H9 (cell line): Measurements from ENCODE around the gene CCL26. TPM values are rescaled to one million over a fixed set of nuclear protein-coding genes. Genes with fewer than 3 reads are reported as not detected.

Source experiments
- DNase-seq: peaks from one replicate; pipeline ENCODE4 v3.0.0-alpha.2; 2017
- H2AFZ ChIP-seq: one replicate; pipeline ENCODE4 v1.6.1; 2013; ENCODE audit warnings: mild to moderate bottlenecking, low read length, control low read depth, moderate library complexity
- H2AK5ac ChIP-seq: 2 replicates; pipeline ENCODE4 v1.6.1; 2013; ENCODE audit warnings: low read length, control low read depth, mixed read lengths; ENCODE audit not compliant: insufficient read length
- H2BK120ac ChIP-seq: one replicate; pipeline ENCODE4 v1.6.1; 2013; ENCODE audit warnings: low read depth, mild to moderate bottlenecking, low read length, control low read depth, inconsistent platforms; ENCODE audit not compliant: poor library complexity, severe bottlenecking
- H2BK12ac ChIP-seq: 2 replicates; pipeline ENCODE4 v1.6.1; 2013; ENCODE audit warnings: low read length, control low read depth, mixed read lengths, low read depth; ENCODE audit not compliant: insufficient read length
- H2BK15ac ChIP-seq: 2 replicates; pipeline ENCODE4 v1.6.1; 2013; ENCODE audit warnings: low read depth, low read length, control low read depth
- H2BK20ac ChIP-seq: one replicate; pipeline ENCODE4 v1.6.1; 2013; ENCODE audit warnings: low read depth, mild to moderate bottlenecking, low read length, control low read depth, inconsistent platforms; ENCODE audit not compliant: poor library complexity, severe bottlenecking
- H2BK5ac ChIP-seq: 2 replicates; pipeline ENCODE4 v1.6.1; 2013; ENCODE audit warnings: low read length, control low read depth, mixed read lengths; ENCODE audit not compliant: insufficient read length
- H3K14ac ChIP-seq: 2 replicates; pipeline ENCODE4 v1.6.1; 2013; ENCODE audit warnings: low read length, control low read depth; ENCODE audit not compliant: insufficient read depth
- H3K18ac ChIP-seq: 2 replicates; pipeline ENCODE4 v1.6.1; 2013; ENCODE audit warnings: low read depth, mild to moderate bottlenecking, mixed read lengths, low read length, control low read depth; ENCODE audit not compliant: insufficient read length
- H3K23ac ChIP-seq: 2 replicates; pipeline ENCODE4 v1.6.1; 2013; ENCODE audit warnings: low read length, control low read depth, mixed read lengths, low read depth; ENCODE audit not compliant: insufficient read length
- H3K23me2 ChIP-seq: 2 replicates; pipeline ENCODE4 v1.6.1; 2013; ENCODE audit warnings: low read depth, mild to moderate bottlenecking, mixed read lengths, low read length, control low read depth; ENCODE audit not compliant: insufficient read length, poor library complexity, severe bottlenecking
- H3K27ac ChIP-seq: 2 replicates; pipeline ENCODE4 v1.5.1; 2013; ENCODE audit warnings: low read length, control low read depth, mixed read lengths, low read depth; ENCODE audit not compliant: insufficient read length
- H3K27me3 ChIP-seq: 2 replicates; pipeline ENCODE4 v1.6.1; 2013; ENCODE audit warnings: low read length, control low read depth, inconsistent platforms; ENCODE audit not compliant: insufficient read depth
- H3K4ac ChIP-seq: 2 replicates; pipeline ENCODE4 v1.6.1; 2013; ENCODE audit warnings: low read depth, mild to moderate bottlenecking, control low read depth, inconsistent platforms, low read length, moderate library complexity
- H3K4me1 ChIP-seq: 2 replicates; pipeline ENCODE4 v1.6.1; 2013; ENCODE audit warnings: low read length, control low read depth, inconsistent platforms; ENCODE audit not compliant: insufficient read depth
- H3K4me2 ChIP-seq: 2 replicates; pipeline ENCODE4 v1.6.1; 2013; ENCODE audit warnings: low read length, control low read depth, mixed read lengths; ENCODE audit not compliant: insufficient read length, insufficient read depth
- H3K56ac ChIP-seq: 2 replicates; pipeline ENCODE4 v1.6.1; 2013; ENCODE audit warnings: low read depth, mild to moderate bottlenecking, mixed read lengths, low read length, control low read depth; ENCODE audit not compliant: insufficient read length
- H3K79me1 ChIP-seq: 2 replicates; pipeline ENCODE4 v1.6.1; 2013; ENCODE audit warnings: low read depth, mild to moderate bottlenecking, moderate library complexity, low read length, control low read depth, inconsistent platforms; ENCODE audit not compliant: insufficient read depth, poor library complexity, severe bottlenecking
- H3K79me2 ChIP-seq: 2 replicates; pipeline ENCODE4 v1.6.1; 2013; ENCODE audit warnings: low read length, control low read depth, inconsistent platforms; ENCODE audit not compliant: insufficient read depth
- H3K9ac ChIP-seq: 2 replicates; pipeline ENCODE4 v1.6.1; 2013; ENCODE audit warnings: low read length, control low read depth, mixed read lengths; ENCODE audit not compliant: insufficient read length; ENCODE audit errors: extremely low read depth
- H3K9me3 ChIP-seq: one replicate; pipeline ENCODE4 v1.6.1; 2013; ENCODE audit warnings: low read depth, low read length, inconsistent platforms; ENCODE audit not compliant: control insufficient read depth
- H3T11ph ChIP-seq: one replicate; pipeline ENCODE4 v1.6.1; 2013; ENCODE audit warnings: mild to moderate bottlenecking, low read length, control low read depth, inconsistent platforms
- H4K20me1 ChIP-seq: one replicate; pipeline ENCODE4 v1.6.1; 2013; ENCODE audit not compliant: control insufficient read depth, insufficient read length, insufficient read depth
- H4K5ac ChIP-seq: 2 replicates; pipeline ENCODE4 v1.6.1; 2013; ENCODE audit warnings: low read depth, mild to moderate bottlenecking, mixed read lengths, low read length, control low read depth; ENCODE audit not compliant: insufficient read length
- H4K8ac ChIP-seq: replicated peaks from 2 replicates; pipeline ENCODE4 v1.6.1; 2013; ENCODE audit warnings: low read length, control low read depth, mixed read lengths, low read depth; ENCODE audit not compliant: insufficient read length
- H4K91ac ChIP-seq: 2 replicates; pipeline ENCODE4 v1.6.1; 2013; ENCODE audit warnings: low read depth, mild to moderate bottlenecking, moderate library complexity, mixed read lengths, low read length, control low read depth; ENCODE audit not compliant: insufficient read length
- H3K27ac Mint-ChIP-seq, 3 experiments: 2 replicates in 2 of 3; 3 replicates in 1 of 3; pipeline ENCODE4 v1.8.0; 2020 to 2021; ENCODE audit warnings: mixed read lengths in 3 of 3, mild to moderate bottlenecking in 1 of 3, moderate library complexity in 1 of 3
- H3K27me3 Mint-ChIP-seq: 2 replicates; pipeline ENCODE4 v1.8.0; 2021; ENCODE audit warnings: low read depth, mild to moderate bottlenecking, moderate library complexity, mixed read lengths
- H3K36me3 Mint-ChIP-seq, 3 experiments: 2 replicates in 2 of 3; 3 replicates in 1 of 3; pipeline ENCODE4 v1.8.0; 2020 to 2021; ENCODE audit warnings: low read depth in 3 of 3, mixed read lengths in 3 of 3; ENCODE audit not compliant: insufficient read depth in 1 of 3
- H3K4me1 Mint-ChIP-seq, 2 experiments: 2 replicates each; pipeline ENCODE4 v1.8.0; 2020; ENCODE audit warnings: mixed read lengths in 2 of 2
- H3K4me3 Mint-ChIP-seq, 2 experiments: 2 replicates in 1 of 2; 3 replicates in 1 of 2; pipeline ENCODE4 v1.8.0; 2020 to 2021; ENCODE audit warnings: mild to moderate bottlenecking in 2 of 2, mixed read lengths in 2 of 2, moderate library complexity in 1 of 2
- H3K9me3 Mint-ChIP-seq, 2 experiments: 2 replicates in 1 of 2; 3 replicates in 1 of 2; pipeline ENCODE4 v1.8.0; 2020; ENCODE audit warnings: mild to moderate bottlenecking in 2 of 2, mixed read lengths in 2 of 2, moderate library complexity in 1 of 2
- WGBS: extraction: QIAGEN DNeasy Blood & Tissue Kit; methylation state at CpG from one replicate; pipeline ENCODE4 v1.1.7; 2013; ENCODE audit warnings: missing lambda C conversion rate, low lambda C conversion rate, mixed read lengths; ENCODE audit not compliant: insufficient read length; ENCODE audit errors: extremely low coverage; 5-methylcytosine and 5-hydroxymethylcytosine counted together
- total RNA-seq: library from RNA; stranded (reverse); gene quantifications from 2 replicates; pipeline ENCODE4 v1.2.1, GENCODE V29; 2021
- TF ChIP-seq, protein P1 (sequence below): fragments of 200-600 bp; sonication (generic); conservative IDR thresholded peaks from 3 replicates; pipeline ENCODE4 v1.8.0; 2021; ENCODE audit warnings: antibody characterized with exemption, mild to moderate bottlenecking

The CCL26 gene
- total RNA-seq, 1 experiment from 2014 or later, result 9.3 TPM

DNA sequence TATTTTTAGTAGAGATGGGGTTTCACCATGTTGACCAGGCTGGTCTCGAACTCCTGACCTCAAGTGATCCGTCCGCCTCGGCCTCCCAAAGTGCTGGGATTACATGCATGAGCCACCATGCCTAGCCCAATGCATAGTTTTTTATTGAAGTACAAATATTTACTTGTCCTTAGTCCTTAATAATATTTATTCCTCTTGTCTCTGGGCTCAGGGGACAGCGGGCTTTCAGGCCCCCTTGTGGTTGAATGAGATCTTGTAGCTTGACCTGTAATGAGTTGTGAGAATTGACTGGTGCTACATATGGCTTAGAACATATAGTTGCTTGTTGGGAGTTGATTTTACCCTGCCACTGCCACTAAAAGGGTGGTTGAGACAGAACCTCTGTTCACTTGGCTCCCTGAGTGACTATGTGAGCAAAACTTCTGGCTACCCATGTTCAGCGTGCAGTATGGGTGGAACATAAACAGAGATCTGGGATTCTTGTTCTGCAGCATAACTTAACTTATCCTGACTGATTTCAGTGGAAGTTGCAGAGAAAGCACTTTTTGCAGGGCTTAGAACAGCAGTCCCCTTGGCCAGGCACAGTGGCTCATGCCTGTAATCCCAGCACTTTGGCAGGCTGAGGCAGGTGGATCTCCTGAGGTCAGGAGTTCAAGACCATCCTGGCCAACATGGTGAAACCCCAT is 14.9 kb downstream of the CCL26 start:
- no peak overlapping the region for H2BK5ac ChIP-seq
- DNase-seq, result no peak
- no peaks in the 10 kb centered on the region for H3K23me2 ChIP-seq
- H3K4ac ChIP-seq, result no peak overlapping the region
- no peaks in the 10 kb centered on the region for H3K27me3 ChIP-seq
- no peak overlapping the region for H3T11ph ChIP-seq
- no peak overlapping the region for H2AK5ac ChIP-seq
- H3K14ac ChIP-seq, result no peak overlapping the region
- no peak overlapping the region for H2AFZ ChIP-seq
- no peaks in the 10 kb centered on the region for H3K4me1 ChIP-seq
- H3K79me2 ChIP-seq, result no peaks in the 10 kb centered on the region
- no peak overlapping the region for H3K4me3 Mint-ChIP-seq
- H4K91ac ChIP-seq, result no peak overlapping the region
- no peak overlapping the region for H3K27ac Mint-ChIP-seq
- H3K18ac ChIP-seq, result no peak overlapping the region
- no peaks in the 10 kb centered on the region for H3K36me3 Mint-ChIP-seq
- H3K4me1 Mint-ChIP-seq, result peaks cover 3 to 5% of the 10 kb centered on the region in 2 experiments; a peak in 3 of 4 replicates
- no peaks in the 10 kb centered on the region for H3K79me1 ChIP-seq
- H3K27me3 Mint-ChIP-seq, result no peaks in the 10 kb centered on the region; the same call in 1 of the 2 replicates
- no peak overlapping the region for H2BK15ac ChIP-seq
- H3K56ac ChIP-seq, result no peak overlapping the region
- no peaks in the 10 kb centered on the region for H4K20me1 ChIP-seq
- no peak overlapping the region for H3K4me2 ChIP-seq
- H3K23ac ChIP-seq, result no peak overlapping the region
- no peak overlapping the region for H4K8ac ChIP-seq
- no peak overlapping the region for H3K9ac ChIP-seq
- WGBS, result no CpG with 5 or more reads among the region's 6 CpGs
- H3K9me3 ChIP-seq, result no peaks in the 10 kb centered on the region
- H3K27ac ChIP-seq, result no peak overlapping the region
- no peak overlapping the region for H2BK12ac ChIP-seq
- no peak overlapping the region for H2BK20ac ChIP-seq
- H3K9me3 Mint-ChIP-seq, result peaks cover 0 to 3% of the 10 kb centered on the region in 2 experiments; a peak in 1 of 5 replicates
- no peak overlapping the region for H2BK120ac ChIP-seq
- TF ChIP-seq, protein P1, sequence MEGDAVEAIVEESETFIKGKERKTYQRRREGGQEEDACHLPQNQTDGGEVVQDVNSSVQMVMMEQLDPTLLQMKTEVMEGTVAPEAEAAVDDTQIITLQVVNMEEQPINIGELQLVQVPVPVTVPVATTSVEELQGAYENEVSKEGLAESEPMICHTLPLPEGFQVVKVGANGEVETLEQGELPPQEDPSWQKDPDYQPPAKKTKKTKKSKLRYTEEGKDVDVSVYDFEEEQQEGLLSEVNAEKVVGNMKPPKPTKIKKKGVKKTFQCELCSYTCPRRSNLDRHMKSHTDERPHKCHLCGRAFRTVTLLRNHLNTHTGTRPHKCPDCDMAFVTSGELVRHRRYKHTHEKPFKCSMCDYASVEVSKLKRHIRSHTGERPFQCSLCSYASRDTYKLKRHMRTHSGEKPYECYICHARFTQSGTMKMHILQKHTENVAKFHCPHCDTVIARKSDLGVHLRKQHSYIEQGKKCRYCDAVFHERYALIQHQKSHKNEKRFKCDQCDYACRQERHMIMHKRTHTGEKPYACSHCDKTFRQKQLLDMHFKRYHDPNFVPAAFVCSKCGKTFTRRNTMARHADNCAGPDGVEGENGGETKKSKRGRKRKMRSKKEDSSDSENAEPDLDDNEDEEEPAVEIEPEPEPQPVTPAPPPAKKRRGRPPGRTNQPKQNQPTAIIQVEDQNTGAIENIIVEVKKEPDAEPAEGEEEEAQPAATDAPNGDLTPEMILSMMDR, result peak; percentile 71
- H4K5ac ChIP-seq, result no peak overlapping the region
